ENCODE measurements around the gene SHMT2.

DNA sequence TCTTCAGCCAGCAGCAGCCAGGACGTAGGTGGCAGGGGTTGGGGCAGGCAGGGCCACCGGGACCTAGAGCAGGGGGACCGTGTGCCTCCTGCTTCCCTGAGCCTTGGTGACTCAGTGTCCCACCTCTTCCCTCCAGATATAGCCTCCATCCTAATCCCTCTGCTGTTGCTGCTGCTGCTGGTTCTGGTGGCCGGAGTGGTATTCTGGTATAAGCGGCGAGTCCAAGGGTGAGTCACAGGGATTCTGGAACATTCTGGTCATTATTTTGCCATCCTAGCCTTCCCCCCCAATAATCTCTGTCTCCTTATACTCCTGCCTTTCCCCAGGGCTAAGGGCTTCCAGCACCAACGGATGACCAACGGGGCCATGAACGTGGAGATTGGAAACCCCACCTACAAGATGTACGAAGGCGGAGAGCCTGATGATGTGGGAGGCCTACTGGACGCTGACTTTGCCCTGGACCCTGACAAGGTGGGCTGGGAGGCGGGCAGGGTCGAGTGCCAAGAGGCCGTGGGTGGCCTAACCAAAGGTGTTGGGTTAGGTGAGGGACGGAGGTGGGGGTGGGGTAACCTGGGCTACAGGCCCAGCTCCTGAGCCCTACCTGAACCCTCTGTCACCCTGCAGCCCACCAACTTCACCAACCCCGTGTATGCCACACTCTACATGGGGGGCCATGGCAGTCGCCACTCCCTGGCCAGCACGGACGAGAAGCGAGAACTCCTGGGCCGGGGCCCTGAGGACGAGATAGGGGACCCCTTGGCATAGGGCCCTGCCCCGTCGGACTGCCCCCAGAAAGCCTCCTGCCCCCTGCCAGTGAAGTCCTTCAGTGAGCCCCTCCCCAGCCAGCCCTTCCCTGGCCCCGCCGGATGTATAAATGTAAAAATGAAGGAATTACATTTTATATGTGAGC, 17.5 kb upstream of the SHMT2 start:
- TF ChIP-seq ZNF274 (IDR thresholded peaks at IDR 0.05; ENCODE audit: low read depth, low read length) = no peak
- TF ChIP-seq YY1 (IDR thresholded peaks at IDR 0.05; ENCODE audit: insufficient read depth, insufficient read length) = no peak
- TF ChIP-seq SUZ12 (IDR thresholded peaks at IDR 0.05; ENCODE audit: extremely low read depth, insufficient read depth, insufficient read length) = no peak

All from NT2/D1 (cell line).